ENCODE measurements around the gene DPH6.

DPH6 gene

GRCh38 chr15:35519541-35520149, 26.3 kb downstream of the DPH6 start:
- Mint-ChIP-seq H3K4me1 (no peaks in the 10 kb centered on the region), H3K36me3 (no peaks in the 10 kb centered on the region), H3K9me3 (no peaks in the 10 kb centered on the region), H3K27ac (no peak overlapping the region), H3K4me3 (no peak overlapping the region), H3K27me3 (no peaks in the 10 kb centered on the region)
- DNase-seq: no peak
- CTCF ChIA-PET: interaction anchor here (0.7 kb wide), 1 partner anchor 1359 kb away, joined by 3 read pairs; no protein-coding TSS in a partner anchor

DNA sequence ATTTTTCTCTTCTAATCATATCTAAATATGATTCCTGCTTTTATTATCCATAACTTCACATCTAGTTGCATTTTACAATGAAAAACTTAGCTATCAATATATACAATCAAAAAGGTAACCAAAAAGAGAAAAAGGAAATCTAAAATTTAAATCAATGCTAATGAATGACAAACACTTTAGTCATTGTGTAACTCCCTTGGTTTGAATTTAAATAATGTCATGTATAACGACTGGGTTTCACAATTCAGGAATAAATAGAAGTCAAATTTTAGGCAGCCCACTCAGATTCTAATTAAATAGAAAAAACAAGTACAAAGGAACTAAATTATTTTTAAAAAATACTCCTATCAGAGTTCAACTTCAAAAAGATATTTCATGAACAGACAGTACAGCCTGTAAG, 26.9 kb downstream of the DPH6 start:
- Mint-ChIP-seq H3K9me3 (no peaks in the 10 kb centered on the region), H3K4me1 (no peaks in the 10 kb centered on the region), H3K4me3 (no peak overlapping the region), H3K27ac (no peak overlapping the region), H3K27me3 (no peaks in the 10 kb centered on the region), H3K36me3 (no peaks in the 10 kb centered on the region)
- no peak for DNase-seq
- CTCF ChIA-PET: interaction anchor here (0.7 to 1.0 kb wide), 2 partner anchors 13 to 1360 kb away, joined by 3 read pairs; no protein-coding TSS in a partner anchor

DNA sequence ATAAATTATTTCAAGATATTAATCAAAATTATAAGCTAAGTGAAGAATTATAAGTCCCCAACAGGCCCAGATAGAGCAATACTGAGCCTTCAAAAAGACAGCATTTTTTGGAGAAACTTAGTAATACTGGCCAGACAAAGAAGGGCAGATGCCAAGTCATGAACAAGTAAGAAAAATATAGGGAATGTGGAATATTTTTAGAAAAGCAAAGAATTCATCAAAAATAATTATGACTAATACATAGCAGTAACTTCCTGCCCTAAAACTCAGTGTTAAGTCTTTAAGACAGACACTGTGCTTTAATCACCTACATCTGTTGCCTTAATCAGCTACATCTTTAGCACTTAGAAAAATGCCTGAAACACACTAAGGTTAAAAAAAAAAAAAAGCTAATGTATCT, 31.2 kb downstream of the DPH6 start:
- Mint-ChIP-seq H3K9me3 (no peaks in the 10 kb centered on the region), H3K4me1 (no peaks in the 10 kb centered on the region), H3K4me3 (no peak overlapping the region), H3K36me3 (no peaks in the 10 kb centered on the region), H3K27me3 (no peaks in the 10 kb centered on the region), H3K27ac (no peak overlapping the region)
- DNase-seq: no peak
- CTCF ChIA-PET: no interaction called here

DNA sequence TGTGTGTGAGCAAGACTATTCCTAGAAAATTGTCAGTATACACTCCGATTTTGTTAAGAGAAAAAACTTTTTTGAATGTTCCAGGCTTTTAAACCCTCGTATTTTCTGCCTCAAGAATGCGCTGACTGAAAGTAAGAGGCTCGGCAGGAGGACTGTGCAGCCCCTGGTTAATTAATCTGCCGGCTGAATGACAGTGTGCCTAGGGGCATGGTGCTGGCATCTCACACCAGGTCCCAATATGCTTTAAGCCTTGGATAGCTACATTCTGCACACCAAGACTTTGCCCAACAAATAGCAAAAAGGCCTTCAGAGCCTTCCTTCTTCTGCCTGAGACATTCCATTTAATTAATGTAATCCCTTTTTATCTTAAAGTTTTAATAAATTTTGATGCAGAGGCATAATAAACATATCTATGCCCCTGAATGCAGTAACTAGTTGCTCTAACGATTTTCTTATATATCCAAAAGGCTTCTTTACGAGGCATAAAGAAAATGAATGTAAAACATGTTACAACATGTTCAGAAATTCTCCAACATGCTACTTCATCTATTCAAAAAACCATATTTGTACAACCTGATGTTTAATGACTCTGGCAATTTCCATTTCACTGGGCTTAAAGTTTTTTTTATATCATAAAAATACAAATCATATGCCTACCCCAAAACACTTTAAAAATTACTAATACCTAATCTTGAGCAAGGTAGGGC, 37.9 kb downstream of the DPH6 start:
- DNase-seq: no peak
- Mint-ChIP-seq H3K4me3 (no peak overlapping the region), H3K27me3 (no peaks in the 10 kb centered on the region), H3K4me1 (no peaks in the 10 kb centered on the region), H3K36me3 (no peaks in the 10 kb centered on the region), H3K27ac (no peak overlapping the region), H3K9me3 (no peaks in the 10 kb centered on the region)
- CTCF ChIA-PET: no interaction called here

- DNase-seq: no peak
- Mint-ChIP-seq H3K9me3 (no peaks in the 10 kb centered on the region), H3K27me3 (no peaks in the 10 kb centered on the region), H3K4me3 (no peak overlapping the region), H3K4me1 (no peaks in the 10 kb centered on the region), H3K27ac (no peak overlapping the region), H3K36me3 (no peaks in the 10 kb centered on the region)
- CTCF ChIA-PET: interaction anchor here (1.2 kb wide), 1 partner anchor 12 kb away, joined by 3 read pairs; no protein-coding TSS in a partner anchor
Measured at GRCh38 chr15:35506272-35506870, 39.6 kb downstream of the DPH6 start.

GRCh38 chr15:35505809-35506208, 40.2 kb downstream of the DPH6 start:
- CTCF ChIA-PET: interaction anchor here (1.2 kb wide), 1 partner anchor 13 kb away, joined by 3 read pairs; no protein-coding TSS in a partner anchor
- no peaks in the 10 kb centered on the region for H3K27me3 Mint-ChIP-seq
- H3K4me3 Mint-ChIP-seq: no peak overlapping the region
- H3K36me3 Mint-ChIP-seq: no peaks in the 10 kb centered on the region
- no peaks in the 10 kb centered on the region for H3K4me1 Mint-ChIP-seq
- H3K9me3 Mint-ChIP-seq: no peaks in the 10 kb centered on the region
- no peak overlapping the region for H3K27ac Mint-ChIP-seq
- DNase-seq: no peak

GRCh38 chr15:35505141-35505540, 40.8 kb downstream of the DPH6 start:
- Mint-ChIP-seq H3K27ac (no peak overlapping the region), H3K36me3 (no peaks in the 10 kb centered on the region), H3K27me3 (no peaks in the 10 kb centered on the region), H3K4me1 (no peaks in the 10 kb centered on the region), H3K4me3 (no peak overlapping the region), H3K9me3 (no peaks in the 10 kb centered on the region)
- CTCF ChIA-PET: interaction anchor here (1.2 kb wide), 1 partner anchor 14 kb away, joined by 3 read pairs; no protein-coding TSS in a partner anchor
- no peak for DNase-seq

- Mint-ChIP-seq H3K4me1 (no peaks in the 10 kb centered on the region), H3K27me3 (no peaks in the 10 kb centered on the region), H3K36me3 (no peaks in the 10 kb centered on the region), H3K9me3 (no peaks in the 10 kb centered on the region), H3K27ac (no peak overlapping the region), H3K4me3 (no peak overlapping the region)
- CTCF ChIA-PET: no interaction called here
- no peak for DNase-seq
Measured at GRCh38 chr15:35499723-35500122, 46.2 kb downstream of the DPH6 start.

DNA sequence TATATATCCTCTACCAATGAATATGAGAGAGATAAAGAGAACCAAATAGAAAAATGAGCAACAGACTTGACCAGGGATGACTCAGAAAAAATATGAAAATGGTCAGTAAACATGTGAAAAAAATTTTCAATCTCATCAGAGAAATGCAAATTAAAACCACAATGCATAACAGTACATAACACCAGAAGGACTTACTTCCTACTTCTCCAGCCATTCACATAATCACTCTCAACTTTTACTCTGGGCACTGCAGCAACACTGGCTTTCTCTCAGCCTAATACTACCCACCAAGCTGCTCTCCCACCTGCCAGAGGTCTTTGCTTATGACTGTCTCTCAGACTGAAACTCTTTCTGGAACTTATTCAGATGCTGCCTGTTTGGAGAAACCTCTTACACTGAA, 49.4 kb downstream of the DPH6 start:
- H3K4me1 Mint-ChIP-seq: no peaks in the 10 kb centered on the region
- no peaks in the 10 kb centered on the region for H3K36me3 Mint-ChIP-seq
- DNase-seq: no peak
- CTCF ChIA-PET: no interaction called here
- no peaks in the 10 kb centered on the region for H3K9me3 Mint-ChIP-seq
- no peak overlapping the region for H3K27ac Mint-ChIP-seq
- no peaks in the 10 kb centered on the region for H3K27me3 Mint-ChIP-seq
- H3K4me3 Mint-ChIP-seq: no peak overlapping the region

GRCh38 chr15:35495080-35495479, 50.9 kb downstream of the DPH6 start:
- no peaks in the 10 kb centered on the region for H3K9me3 Mint-ChIP-seq
- no peaks in the 10 kb centered on the region for H3K4me1 Mint-ChIP-seq
- H3K27ac Mint-ChIP-seq: no peak overlapping the region
- no peak overlapping the region for H3K4me3 Mint-ChIP-seq
- CTCF ChIA-PET: no interaction called here
- H3K27me3 Mint-ChIP-seq: no peaks in the 10 kb centered on the region
- H3K36me3 Mint-ChIP-seq: no peaks in the 10 kb centered on the region
- DNase-seq: no peak

- Mint-ChIP-seq H3K9me3 (peaks cover 12% of the 10 kb centered on the region), H3K27ac (no peak overlapping the region), H3K36me3 (peaks cover 7% of the 10 kb centered on the region), H3K4me3 (no peak overlapping the region), H3K4me1 (no peaks in the 10 kb centered on the region), H3K27me3 (no peaks in the 10 kb centered on the region)
- CTCF ChIA-PET: no interaction called here
- no peak for DNase-seq
Measured at GRCh38 chr15:35491999-35492398, 54.0 kb downstream of the DPH6 start.

- no peaks in the 10 kb centered on the region for H3K27me3 Mint-ChIP-seq
- H3K9me3 Mint-ChIP-seq: peaks cover 15% of the 10 kb centered on the region
- no peak overlapping the region for H3K4me3 Mint-ChIP-seq
- H3K36me3 Mint-ChIP-seq: peaks cover 12% of the 10 kb centered on the region
- no peaks in the 10 kb centered on the region for H3K4me1 Mint-ChIP-seq
- no peak for DNase-seq
- CTCF ChIA-PET: no interaction called here
- H3K27ac Mint-ChIP-seq: no peak overlapping the region
Measured at GRCh38 chr15:35491173-35491572, 54.8 kb downstream of the DPH6 start.

DNA sequence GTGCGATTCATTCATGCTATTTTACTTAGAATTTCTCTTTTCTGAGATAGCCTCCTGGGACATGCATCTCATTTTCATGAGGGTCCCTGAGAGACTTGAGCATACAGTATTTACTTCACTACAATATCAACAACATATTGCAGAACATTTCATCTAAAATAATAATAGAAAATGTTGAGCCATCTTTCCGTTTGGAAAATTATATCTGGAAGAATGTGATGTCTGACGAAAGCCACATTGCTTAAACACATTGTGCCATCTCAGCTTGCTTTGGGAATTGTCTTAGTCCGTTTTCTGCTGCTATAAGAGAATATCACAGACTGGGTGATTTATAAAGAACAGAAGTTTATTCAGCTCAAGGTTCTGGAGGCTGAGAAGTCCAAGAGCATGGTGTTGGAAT, 55.5 kb downstream of the DPH6 start:
- DNase-seq: no peak
- no peak overlapping the region for H3K4me3 Mint-ChIP-seq
- H3K4me1 Mint-ChIP-seq: no peaks in the 10 kb centered on the region
- no peaks in the 10 kb centered on the region for H3K27me3 Mint-ChIP-seq
- H3K9me3 Mint-ChIP-seq: peaks cover 19% of the 10 kb centered on the region
- CTCF ChIA-PET: no interaction called here
- H3K36me3 Mint-ChIP-seq: peaks cover 15% of the 10 kb centered on the region
- H3K27ac Mint-ChIP-seq: no peak overlapping the region

DNA sequence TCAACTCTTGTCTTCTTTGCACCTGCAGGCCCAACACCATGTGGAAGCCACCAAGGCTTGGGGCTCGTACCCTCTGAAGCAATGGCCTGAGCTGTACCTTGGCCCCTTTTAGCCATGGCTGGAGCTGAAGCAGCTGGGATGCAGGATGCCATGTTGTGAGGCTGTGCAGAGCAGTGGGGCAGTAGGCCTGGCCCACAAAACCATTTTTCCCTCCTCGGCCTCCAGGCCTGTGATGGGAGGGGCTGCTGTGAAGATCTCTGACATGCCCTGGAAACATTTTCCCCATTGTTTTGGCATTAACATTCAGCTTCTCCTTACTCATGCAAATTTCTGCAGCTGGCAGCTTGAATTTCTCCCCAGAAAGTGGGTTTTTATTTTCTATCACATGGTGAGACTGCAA, 58.5 kb downstream of the DPH6 start:
- peaks cover 19% of the 10 kb centered on the region for H3K9me3 Mint-ChIP-seq
- DNase-seq: no peak
- H3K27me3 Mint-ChIP-seq: no peaks in the 10 kb centered on the region
- CTCF ChIA-PET: no interaction called here
- H3K4me3 Mint-ChIP-seq: no peak overlapping the region
- no peak overlapping the region for H3K27ac Mint-ChIP-seq
- no peaks in the 10 kb centered on the region for H3K4me1 Mint-ChIP-seq
- peaks cover 15% of the 10 kb centered on the region for H3K36me3 Mint-ChIP-seq

- Mint-ChIP-seq H3K9me3 (peaks cover 19% of the 10 kb centered on the region), H3K36me3 (peaks cover 15% of the 10 kb centered on the region), H3K27me3 (no peaks in the 10 kb centered on the region), H3K4me3 (no peak overlapping the region), H3K4me1 (no peaks in the 10 kb centered on the region), H3K27ac (no peak overlapping the region)
- DNase-seq: no peak
- CTCF ChIA-PET: no interaction called here
Measured at GRCh38 chr15:35486296-35486695, 59.7 kb downstream of the DPH6 start.

All from activated naive CD4-positive, alpha-beta T cell treated with anti-CD3 and anti-CD28 coated beads, Interleukin-2, amount 10 ng/mL, durations not matched to agents 7 days and 5 days (primary cell).